ENCODE data around the gene TMC7.
A peak's percentile ranks its signal among the peaks of the same experiment; 100 is the strongest.

The TMC7 gene

DNA sequence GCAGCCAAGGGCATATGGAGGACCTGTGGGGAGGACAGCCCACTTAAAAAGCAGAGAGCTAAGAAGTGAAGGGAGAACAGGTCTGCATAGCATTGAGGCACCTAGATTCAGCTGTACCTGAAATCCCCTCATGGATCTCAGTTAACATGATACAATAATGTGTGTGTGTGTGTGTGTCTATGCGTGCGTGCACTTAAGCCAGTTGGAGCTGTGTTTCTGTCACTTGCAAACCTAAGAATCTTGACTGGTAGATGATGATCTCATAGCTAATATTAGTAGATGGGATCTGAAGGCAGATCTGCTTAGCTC is 128.3 kb downstream of the TMC7 start:
- Histone ChIP-seq H3K4me1 (peaks cover 3 to 42% (median 31%) of the 10 kb centered on the region in 4 donors), H3K36me3 (peaks cover 0 to 13% (median 13%) of the 10 kb centered on the region in 3 donors), H3K27ac (no peak overlapping the region), H3K4me3 (no peak overlapping the region), H3K9me3 (no peaks in the 10 kb centered on the region), H3K27me3 (no peaks in the 10 kb centered on the region)
- no peak for TF ChIP-seq CTCF (IDR thresholded peaks at IDR 0.05)
- DNase-seq, result peak in 1 of 2 donors; percentile 40
- intact Hi-C loops (cut with DNase I; ENCODE audit: low total_unique reads), result no loop called here

All from tibial artery (tissue), 4 donors.